ENCODE measurements around the gene AFM.

Gene AFM

DNA sequence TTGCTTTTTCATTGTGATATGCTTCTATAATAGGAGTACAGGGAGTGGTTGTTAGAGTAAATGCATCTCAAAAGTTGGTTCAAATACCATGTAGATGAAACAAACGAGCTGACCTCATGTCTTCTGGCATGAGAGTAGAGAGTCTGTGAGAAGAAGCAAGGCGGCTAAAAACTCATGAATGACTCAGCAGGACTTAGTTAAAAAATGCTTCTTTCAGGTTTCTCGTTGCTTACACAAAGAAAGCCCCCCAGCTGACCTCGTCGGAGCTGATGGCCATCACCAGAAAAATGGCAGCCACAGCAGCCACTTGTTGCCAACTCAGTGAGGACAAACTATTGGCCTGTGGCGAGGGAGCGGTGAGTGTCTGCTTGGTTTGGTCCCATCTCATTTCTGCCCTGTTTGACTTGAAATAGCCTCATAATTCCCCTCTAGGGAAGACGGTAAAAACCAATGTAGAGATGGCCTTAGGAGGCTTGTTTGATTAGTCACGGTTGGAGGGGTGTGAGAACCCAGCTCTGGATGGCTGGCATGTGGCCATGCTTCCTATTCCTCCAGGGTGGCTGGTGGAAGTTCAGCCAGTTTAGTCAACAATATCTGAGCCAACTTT, 31.0 kb upstream of the AFM start:
- no peak for DNase-seq

DNA sequence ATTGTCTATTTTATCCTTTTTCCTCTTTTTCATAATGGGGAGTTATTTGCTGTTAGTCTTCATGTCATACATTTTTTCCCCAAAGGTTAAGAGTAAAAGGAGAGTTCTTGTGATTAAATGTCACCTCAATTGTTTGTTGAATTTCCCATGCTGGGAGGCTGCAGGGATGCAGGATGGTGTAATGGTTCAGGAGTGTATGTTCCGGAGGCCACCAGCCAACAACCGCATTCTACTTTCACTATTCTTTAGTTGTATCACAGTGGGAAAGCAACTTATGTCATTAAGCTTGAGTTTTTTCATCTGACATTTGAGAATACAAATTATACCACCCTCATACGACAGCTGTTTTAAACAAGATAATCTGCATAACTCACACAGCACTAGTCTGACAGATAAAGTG, 30.1 kb upstream of the AFM start:
- DNase-seq: no peak

DNA sequence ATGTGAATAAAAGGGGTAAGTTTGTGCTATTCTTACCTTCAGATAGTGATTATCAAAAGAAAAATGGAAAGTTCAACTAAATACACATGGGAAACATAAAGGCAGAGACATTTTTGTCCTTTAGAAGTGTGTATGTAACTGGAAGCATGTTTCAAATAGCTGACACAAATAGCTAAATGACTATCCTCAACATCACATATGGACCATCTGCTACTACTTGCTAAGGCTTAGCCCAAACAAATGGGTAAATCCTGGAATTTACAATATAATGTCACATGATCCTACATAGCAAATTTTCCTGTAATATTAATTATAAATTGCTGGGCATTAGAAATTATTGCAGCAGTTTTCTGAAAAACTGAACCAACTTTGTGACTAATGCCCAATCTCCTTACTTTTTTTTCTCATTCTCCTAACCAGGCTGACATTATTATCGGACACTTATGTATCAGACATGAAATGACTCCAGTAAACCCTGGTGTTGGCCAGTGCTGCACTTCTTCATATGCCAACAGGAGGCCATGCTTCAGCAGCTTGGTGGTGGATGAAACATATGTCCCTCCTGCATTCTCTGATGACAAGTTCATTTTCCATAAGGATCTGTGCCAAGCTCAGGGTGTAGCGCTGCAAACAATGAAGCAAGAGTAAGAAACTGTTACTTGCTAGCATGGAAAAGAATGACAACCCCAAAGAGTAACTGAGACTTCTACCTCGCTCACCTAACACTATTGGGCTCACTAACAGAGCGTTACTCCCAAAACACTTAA, 29.4 kb upstream of the AFM start:
- no peak for DNase-seq

DNA sequence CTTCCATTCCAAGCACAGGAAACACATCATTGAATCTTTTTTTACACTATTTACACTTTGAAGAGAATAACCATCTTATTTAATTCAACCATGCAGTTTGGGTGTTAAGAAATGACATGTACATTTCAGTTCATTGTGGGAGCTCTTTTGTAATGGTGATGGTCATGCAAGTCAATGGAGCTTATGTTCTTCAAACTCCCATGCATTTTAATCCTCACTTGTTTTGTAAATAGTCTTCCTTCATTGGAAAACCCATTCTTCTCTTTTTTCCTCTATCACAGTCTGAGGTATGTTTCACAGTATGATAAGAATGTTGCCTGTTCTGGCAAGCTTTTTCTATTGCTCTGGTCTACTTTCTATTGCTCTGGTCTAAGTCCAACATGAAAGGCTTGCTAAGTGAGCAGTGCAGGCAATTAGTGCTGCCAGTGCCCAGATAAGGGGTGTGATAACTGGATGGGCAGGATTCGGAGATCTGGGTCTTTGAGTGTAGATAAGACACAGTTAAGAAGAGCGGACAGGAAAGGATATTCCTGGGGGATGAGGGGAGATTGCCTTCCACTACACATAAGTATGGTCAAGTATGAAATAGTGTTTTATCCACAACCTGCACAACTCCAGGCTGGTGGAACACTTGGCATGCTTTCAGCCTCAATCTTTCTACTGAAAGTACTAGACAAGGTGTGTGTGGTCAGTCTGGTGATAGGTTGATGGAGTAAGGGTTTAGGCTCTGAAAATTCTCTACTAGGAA, 28.4 kb upstream of the AFM start:
- no peak for DNase-seq

DNA sequence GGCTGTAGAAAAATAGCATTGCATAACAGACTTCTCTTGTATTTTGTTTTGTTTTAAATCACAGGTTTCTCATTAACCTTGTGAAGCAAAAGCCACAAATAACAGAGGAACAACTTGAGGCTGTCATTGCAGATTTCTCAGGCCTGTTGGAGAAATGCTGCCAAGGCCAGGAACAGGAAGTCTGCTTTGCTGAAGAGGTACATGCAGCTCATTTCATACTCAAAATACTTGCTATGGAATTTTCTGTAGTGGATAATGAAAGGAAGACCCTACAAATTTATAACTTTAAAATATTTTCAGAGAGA, 27.9 kb upstream of the AFM start:
- DNase-seq: no peak

DNA sequence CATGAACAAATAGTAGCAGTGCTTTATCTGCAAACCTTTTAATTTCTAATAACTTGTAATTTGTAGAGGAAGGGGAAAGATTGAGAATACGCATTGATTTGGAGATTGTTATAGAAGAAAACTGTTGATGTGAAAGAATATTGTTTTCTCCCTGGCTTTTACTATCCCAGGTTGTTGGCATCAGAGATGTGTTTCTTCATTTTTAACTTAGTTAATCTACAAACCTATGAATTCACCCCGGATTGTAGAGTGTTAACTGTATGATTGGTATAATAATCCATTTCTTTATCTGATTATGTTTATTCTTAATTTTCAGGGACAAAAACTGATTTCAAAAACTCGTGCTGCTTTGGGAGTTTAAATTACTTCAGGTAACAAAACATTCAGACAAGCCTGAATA, 26.6 kb upstream of the AFM start:
- no peak for DNase-seq

DNA sequence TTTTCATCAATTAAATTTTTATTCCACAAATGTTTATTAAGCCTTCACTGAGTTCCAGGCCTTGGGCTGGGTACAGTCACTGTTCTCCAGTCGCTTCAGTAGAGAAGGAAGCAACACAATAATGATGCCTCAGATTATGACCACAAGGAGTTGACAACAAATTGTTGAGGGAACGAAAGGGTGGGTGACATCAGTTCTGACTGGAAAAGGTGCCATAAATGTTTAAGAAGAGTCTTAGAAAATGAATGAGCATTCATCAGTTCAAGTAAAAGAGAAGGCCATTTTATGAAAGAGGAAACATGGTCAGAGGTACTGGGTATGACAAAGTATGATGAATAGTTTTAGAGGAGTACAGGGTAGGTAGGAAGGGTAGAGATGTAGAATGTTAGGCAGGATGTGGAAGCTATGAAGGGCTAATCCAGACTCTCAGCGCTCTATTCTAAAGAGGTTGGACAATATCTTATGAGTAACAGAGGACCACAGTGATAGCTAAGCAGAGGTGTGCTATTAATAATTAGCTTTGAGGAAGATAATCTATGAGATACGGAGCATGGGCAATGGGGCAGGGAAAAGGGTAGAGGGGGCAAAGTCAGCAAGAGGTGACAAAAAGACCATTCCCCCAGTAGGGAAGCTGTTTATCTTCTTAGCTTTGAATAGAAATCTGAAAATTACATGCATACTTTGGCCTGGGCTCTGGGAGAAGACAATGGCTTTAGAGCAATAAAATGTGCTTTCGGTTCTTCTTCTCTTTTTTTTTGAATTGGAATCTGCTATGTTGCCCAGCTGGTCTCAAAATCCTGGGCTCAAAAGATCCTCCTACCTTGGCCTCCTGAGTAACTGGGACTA, 25.1 kb upstream of the AFM start:
- DNase-seq: no peak

DNA sequence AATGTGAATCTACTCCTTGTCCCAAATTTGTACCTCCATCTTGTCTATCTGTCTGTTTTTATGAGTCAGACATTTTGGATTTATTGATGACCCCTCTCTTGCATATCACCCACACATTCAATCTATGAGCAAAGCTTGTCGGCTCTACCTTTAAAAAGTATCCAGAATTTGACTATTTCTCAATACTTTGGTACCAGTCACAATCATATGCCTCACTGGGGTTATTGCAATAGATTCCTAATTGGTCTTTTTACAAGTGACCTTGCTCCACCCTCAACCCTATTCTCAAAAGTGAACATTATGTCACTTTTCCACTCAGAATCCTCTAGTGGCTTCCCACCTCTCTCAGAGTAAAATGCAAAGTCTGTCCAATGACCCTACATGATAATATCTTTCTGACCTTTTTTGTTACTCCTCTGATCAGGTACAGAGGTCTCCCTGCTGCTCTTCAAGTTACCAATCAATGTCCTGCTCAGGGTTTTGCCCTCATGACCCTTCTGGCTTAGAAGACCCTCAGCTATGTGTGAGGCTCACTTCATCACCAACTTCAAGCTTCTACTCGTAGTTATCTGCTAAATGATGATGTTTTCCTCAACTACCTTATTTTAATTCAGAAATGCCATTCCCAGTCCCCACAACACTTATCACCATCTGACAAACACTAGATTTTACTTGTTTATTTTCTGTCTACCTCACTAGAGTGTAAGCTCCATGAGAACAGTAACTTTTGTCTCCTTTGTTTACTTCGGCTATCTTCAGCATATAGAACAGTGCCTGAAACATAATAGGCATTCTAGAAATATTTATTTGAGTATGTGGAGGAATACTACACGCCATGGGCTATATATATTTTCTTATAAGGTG, 23.1 kb upstream of the AFM start:
- DNase-seq: no peak

DNA sequence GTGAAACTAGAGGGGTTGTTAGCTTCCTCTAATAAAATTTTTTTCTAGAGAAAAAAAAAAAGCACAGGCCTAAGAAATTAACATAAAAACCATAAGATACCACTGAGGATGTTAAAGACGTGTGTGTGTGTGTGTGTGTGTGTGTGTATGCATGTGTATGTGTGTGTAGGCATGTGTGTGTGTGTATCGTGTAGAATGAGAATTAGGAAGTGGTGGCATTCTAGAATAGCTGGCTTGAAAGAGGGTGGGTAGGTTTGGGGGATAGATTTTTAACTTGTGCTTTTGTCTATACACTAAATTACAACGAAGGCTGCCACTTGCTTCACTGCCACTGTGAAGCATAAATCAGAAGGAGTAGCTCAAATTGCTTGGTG, 22.5 kb upstream of the AFM start:
- DNase-seq: no peak

DNA sequence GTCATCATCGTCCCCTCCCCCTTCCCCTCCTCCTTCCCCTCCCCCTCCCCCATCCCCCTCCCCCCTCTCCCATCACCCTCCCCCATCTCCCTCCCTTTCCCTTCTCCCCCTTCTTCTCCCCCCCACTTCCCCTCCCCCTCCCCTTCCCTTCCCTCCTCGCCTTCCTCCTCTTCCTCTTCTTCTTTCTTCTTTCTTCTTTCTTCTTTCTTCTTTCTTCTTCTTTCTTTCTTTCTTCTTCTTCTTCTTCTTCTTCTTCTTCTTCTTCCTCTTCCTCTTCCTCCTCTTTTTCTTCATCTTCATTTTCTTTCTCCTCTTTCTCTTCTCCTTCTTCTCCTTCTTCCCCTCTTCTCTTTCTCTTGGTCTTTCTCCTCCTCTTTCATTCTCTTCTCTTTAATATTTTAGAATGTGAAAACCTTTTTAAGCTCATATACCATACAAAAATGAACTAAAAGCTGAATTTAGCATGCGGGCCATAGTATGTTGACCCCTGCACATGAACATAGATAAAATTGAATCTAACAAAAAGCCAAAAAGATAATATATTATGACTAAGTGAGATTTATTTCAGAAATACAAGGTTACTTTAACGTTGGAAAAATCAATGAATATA, 20.5 kb upstream of the AFM start:
- DNase-seq: no peak

DNA sequence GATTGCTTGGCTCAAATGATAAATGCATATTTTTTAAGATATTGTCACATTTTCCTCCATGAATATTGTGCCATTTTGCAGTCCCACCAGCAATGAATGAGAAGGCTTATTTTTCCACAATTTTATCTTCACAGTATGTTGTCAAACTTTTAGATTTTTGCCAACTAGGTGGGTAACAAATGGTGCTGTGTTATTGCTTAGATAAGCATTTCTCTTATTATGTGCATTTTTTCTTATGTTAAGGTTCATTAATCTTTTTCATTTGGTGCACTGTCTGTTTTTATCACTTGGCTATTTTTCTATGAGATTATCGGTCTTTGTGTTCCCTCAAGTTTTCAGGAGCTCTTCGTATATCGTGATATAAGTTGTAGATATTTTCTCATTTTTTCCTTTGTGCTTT, 13.4 kb upstream of the AFM start:
- DNase-seq: no peak

DNA sequence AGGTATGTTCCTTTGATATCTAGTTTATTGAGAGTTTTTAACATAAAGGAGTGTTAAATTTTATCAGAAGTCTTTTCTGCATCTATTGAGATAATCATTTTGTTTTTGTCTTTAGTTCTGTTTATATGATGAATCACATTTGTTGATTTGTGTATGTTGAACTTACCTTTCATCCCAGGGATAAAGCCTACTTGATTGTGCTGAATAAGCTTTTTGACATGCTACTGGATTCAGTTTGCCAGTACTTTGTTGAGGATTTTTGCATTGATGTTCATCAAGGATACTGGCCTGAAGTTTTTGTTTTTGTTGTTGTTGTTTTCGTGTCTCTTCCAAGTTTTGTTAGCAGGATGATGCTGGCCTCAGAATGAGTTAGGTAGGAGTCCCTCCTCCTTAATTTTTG, 10.8 kb upstream of the AFM start:
- no peak for DNase-seq

DNA sequence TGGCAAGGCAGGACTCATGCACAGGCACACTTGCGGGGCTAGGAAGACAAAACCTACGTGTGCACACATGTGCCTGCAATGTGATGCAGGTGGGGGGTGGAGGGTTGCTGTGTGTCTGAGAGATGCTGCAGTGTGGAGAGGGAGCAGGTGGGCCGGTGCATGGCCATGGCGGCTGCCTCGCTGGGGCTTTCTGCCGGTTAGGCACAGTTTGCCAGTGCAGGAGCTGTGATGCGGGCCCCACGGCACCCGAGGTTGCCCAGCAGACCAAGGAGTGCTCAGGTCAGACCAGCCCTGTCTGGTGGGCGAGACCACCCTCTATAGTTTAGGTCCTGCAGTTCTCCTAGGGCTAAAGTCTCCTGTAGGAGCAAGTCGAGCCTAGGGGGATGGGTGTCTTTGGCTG, 4.4 kb upstream of the AFM start:
- DNase-seq: no peak

DNA sequence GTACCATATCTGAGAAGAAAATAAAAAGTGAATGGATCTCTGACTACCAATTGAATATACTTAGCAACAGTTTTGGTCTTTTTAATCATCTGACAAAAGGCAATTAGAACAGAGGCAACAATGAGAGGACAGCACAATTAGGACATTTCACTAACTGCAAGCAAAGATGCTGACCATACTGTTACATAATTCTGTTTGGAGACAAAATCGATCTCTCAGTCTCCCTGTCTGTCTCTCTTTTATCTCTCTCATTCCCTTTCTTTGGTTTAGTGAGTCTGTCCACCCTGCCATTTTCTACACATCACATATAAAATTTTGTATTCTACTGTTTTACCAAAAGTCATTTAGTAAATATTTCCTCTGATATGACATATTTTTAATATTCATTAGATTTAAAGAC, 2.2 kb upstream of the AFM start:
- no peak for DNase-seq

DNA sequence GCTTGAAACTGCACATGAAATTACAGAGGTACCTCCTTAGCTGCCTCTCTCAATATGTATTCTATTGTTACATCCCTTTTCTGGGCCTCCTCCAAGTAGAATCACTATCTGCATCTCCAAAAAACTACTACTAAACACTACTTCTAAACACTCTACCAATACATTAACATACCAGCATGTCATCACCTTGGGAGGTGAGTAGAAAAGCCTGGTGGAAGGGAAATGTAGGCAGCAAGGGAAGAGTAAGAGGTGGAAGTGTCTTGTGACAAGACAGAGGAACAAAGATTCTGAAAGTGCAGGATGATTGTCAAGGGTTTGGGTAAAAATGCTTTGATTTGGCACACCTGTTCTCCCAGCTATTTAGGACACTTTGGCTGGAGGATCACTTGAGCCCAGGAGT, 3.5 kb downstream of the AFM start:
- DNase-seq: no peak

DNA sequence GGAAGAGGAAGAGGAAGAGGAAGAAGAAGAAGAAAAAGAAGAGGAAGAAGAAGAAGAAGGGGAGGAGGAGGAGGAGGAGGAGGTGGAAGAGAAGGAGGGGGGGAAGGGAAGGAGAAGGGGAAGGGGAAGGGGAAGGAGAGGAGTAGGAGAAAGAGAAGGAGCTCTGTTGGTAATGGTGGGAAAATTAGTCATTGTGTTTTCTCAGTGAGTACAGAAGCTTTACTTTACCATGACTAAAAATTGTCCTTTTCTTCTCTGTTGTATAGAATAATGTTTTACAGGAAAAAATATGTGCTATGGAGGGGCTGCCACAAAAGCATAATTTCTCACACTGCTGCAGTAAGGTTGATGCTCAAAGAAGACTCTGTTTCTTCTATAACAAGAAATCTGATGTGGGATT, 4.1 kb downstream of the AFM start:
- no peak for DNase-seq

DNA sequence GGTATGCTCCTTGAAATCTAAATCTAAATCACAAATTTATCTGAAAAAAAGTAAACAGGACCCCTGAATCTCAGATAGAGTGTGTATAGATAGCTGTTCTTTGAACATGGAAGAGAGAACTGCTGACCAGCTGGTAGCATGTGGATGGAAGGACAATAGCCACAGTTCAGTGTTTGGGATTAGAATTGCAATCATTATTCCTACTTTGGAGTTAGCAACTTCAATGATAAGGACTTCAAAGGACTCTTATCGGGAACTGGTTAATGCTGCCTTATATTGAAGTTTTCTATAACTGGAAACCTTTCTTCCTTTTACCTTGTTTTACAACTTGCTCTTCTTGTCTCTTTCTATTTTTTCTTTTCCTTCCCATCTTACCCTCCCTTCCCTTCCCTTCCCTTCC, 5.0 kb downstream of the AFM start:
- no peak for DNase-seq

DNA sequence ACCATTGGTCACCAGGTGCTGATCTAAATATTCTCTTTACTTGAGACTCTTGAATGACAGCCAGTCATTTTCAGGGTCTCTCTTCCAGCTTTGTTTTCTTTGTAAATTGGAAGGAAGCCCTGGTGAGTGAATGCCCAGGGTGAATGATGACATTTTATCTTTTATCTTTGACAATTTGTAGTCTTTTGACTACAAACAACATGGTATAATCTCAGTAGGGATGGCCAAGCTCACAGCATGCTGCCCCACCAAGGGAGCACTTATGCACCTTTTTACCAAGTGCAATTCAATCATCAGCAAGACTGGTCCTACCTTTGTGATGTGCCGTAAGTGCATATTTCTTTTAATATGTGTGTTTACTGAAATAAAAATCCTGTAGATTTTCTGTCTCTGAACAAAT, 5.7 kb downstream of the AFM start:
- DNase-seq: no peak

DNA sequence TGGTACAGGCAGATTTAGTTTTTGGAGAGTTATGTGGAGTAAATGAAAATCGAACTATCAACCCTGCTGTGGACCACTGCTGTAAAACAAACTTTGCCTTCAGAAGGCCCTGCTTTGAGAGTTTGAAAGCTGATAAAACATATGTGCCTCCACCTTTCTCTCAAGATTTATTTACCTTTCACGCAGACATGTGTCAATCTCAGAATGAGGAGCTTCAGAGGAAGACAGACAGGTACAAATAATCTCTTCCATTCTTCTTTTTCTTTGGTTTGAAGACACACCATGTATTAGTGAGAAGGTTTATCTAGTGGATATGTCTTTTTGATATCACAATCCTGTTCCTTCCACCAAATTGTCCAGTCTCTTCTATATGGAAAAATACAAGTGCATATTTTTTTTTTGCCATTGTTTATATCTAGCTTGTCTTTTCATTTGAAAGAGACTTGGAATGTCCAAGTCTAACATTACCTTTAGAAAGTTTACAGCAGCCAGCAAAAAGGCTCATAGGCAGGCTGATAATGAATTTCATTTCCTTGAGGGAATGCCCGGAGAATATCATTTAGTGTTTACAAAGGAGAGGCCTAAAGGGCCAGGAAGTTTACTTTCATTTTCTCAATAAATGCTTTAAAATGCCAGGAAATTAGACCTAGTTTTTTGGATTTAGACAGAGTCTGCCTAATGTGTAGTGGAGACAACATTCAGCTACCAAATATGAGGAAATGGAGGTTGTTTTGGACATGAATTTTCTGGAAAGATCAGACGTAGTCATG, 18.6 kb downstream of the AFM start:
- no peak for DNase-seq

DNA sequence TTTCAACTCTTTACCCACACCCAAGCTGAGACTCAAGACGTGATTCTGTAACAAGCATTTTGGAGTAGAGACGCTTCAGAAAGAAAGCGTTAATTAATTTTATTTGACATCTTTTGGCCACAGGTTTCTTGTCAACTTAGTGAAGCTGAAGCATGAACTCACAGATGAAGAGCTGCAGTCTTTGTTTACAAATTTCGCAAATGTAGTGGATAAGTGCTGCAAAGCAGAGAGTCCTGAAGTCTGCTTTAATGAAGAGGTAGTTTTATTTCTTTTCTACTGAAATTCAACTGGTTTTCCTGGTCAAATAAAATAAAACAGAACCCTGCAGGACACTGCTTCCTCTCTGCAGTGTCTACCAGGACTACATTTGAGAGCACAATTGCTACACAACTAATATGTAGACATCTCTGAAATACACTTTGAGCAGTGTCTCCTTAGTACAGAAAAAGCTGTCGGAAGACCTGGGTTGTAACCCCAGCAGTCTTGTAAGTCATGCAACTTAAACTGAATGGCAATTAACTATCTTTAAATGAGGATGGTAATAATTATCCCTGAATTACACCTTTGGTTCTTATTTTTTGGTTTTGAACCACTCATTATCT, 20.2 kb downstream of the AFM start:
- no peak for DNase-seq

DNA sequence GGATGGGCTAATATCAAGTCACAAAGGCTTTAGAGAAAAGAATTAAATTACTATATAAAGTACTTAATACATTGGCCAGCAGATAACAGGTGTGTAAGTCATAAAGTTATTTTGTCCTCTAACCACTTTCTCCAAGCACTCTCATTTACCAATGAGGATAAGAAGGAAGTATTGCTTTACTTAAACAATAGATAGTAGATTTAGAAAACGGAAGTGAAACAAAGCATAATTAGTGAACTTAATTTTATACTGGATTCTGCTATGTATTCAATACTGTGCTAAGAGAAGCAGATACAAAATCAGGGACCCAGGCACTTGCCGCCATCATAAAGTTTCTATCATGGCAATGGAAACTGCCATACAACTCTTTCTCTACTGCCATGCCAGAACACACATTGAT, 24.0 kb downstream of the AFM start:
- no peak for DNase-seq
